Sigmoid colon (tissue), 4 donors: ENCODE measurements around the gene PRICKLE3.

ENCODE experiments used
- CTCF ChIP-seq, 4 experiments: fragments of 450-650 bp in 3 of 4; fragments of 200-600 bp in 1 of 4; IDR thresholded peaks; one replicate each; pipeline ENCODE4 v1.5.1; 2016 to 2019; ENCODE audit warnings: antibody characterized with exemption in 4 of 4, mild to moderate bottlenecking in 3 of 4, moderate library complexity in 2 of 4
- EP300 ChIP-seq, 4 donors: sonication (generic); formaldehyde crosslinking; IDR thresholded peaks; one replicate each; pipeline ENCODE4 v1.6.1; 2017; ENCODE audit warnings: antibody characterized with exemption in 4 of 4
- POLR2A ChIP-seq, 2 donors: fragments of 450-650 bp; IDR thresholded peaks; one replicate each; pipeline ENCODE4 v1.6.1; 2016; ENCODE audit warnings: antibody characterized with exemption in 2 of 2, mild to moderate bottlenecking in 2 of 2, moderate library complexity in 2 of 2
- POLR2AphosphoS5 ChIP-seq, 4 donors: sonication (generic); formaldehyde crosslinking; IDR thresholded peaks; one replicate each; pipeline ENCODE4 v1.6.1; 2017; ENCODE audit warnings: antibody characterized with exemption in 4 of 4

GRCh38 chrX:49230500-49231232, 44.5 kb upstream of the PRICKLE3 start:
- TF ChIP-seq CTCF (IDR thresholded peaks at IDR 0.05) (no peak), POLR2A (IDR thresholded peaks at IDR 0.05) (no peak), EP300 (IDR thresholded peaks at IDR 0.05) (no peak), POLR2AphosphoS5 (IDR thresholded peaks at IDR 0.05) (no peak)
